ENCODE results near the gene PPY.

Gene PPY

GRCh38 chr17:43935204-43935925, 6.9 kb downstream of the PPY start:
- TF ChIP-seq CTCF (IDR thresholded peaks at IDR 0.05): no peak

- no peak for TF ChIP-seq CTCF (IDR thresholded peaks at IDR 0.05)
Observed at GRCh38 chr17:43932923-43933322, 9.4 kb downstream of the PPY start.

GRCh38 chr17:43932357-43932756, 9.9 kb downstream of the PPY start:
- TF ChIP-seq CTCF (IDR thresholded peaks at IDR 0.05): no peak

- TF ChIP-seq CTCF (IDR thresholded peaks at IDR 0.05): no peak
Observed at GRCh38 chr17:43931062-43931571, 11.2 kb downstream of the PPY start.

- no peak for TF ChIP-seq CTCF (IDR thresholded peaks at IDR 0.05)
Observed at GRCh38 chr17:43928609-43929008, 13.7 kb downstream of the PPY start.

- TF ChIP-seq CTCF (IDR thresholded peaks at IDR 0.05): no peak
Observed at GRCh38 chr17:43927060-43927864, 15.0 kb downstream of the PPY start.

- no peak for TF ChIP-seq CTCF (IDR thresholded peaks at IDR 0.05)
Observed at GRCh38 chr17:43924558-43924957, 17.7 kb downstream of the PPY start.
